Calu3 (cell line): ENCODE data around the gene EDA. TPM values are rescaled to one million over a fixed set of nuclear protein-coding genes. Genes with fewer than 3 reads are reported as not detected.

Source experiments
- BruUV-seq: library from RNA; stranded (reverse); fragments of 400-500 nt; replicated peaks from 2 replicates; lab custom pipeline; 2021; lab: Mats Ljungman, UMichigan
- CTCF ChIA-PET: fragments of 300-600 bp; sonication (Branson Sonifier 250); formaldehyde crosslinking; loops from one replicate; lab custom pipeline; 2022; ENCODE audit warnings: antibody characterized with exemption; lab: Charles Lee
- DNase-seq: peaks from one replicate; pipeline ENCODE4 v3.0.0; 2022
- H3K27ac Mint-ChIP-seq: one replicate; pipeline ENCODE4 v1.8.0; 2022; ENCODE audit warnings: mixed read lengths; ENCODE audit not compliant: unreplicated experiment
- H3K27me3 Mint-ChIP-seq: one replicate; pipeline ENCODE4 v1.8.0; 2022; ENCODE audit warnings: mixed read lengths; ENCODE audit not compliant: unreplicated experiment
- H3K36me3 Mint-ChIP-seq: one replicate; pipeline ENCODE4 v1.8.0; 2022; ENCODE audit warnings: mild to moderate bottlenecking, moderate library complexity, mixed read lengths; ENCODE audit not compliant: insufficient read depth, unreplicated experiment
- H3K4me1 Mint-ChIP-seq: one replicate; pipeline ENCODE4 v1.8.0; 2022; ENCODE audit warnings: mild to moderate bottlenecking, low read depth, mixed read lengths; ENCODE audit not compliant: unreplicated experiment
- H3K4me3 Mint-ChIP-seq: one replicate; pipeline ENCODE4 v1.8.0; 2022; ENCODE audit warnings: mild to moderate bottlenecking, low read depth, moderate library complexity, mixed read lengths; ENCODE audit not compliant: unreplicated experiment
- H3K9me3 Mint-ChIP-seq: one replicate; pipeline ENCODE4 v1.8.0; 2022; ENCODE audit warnings: low read depth, mixed read lengths; ENCODE audit not compliant: unreplicated experiment
- CTCF ChIP-seq: fragments of 200-600 bp; IDR thresholded peaks from one replicate; pipeline ENCODE4 v1.8.0; 2022; ENCODE audit warnings: antibody characterized with exemption; ENCODE audit not compliant: unreplicated experiment
- intact Hi-C: fragments of 100-400 bp; cut with micrococcal nuclease; formaldehyde crosslinking; loops from one replicate; pipeline ENCODE4 v1.10.0; 2022; ENCODE audit not compliant: unreplicated experiment
- total RNA-seq: library from RNA; stranded (reverse); gene quantifications from 2 replicates; pipeline ENCODE4 v1.2.3, GENCODE V29; 2022

The EDA gene
- total RNA-seq, 1 experiment from 2014 or later = 5.7 TPM

DNA sequence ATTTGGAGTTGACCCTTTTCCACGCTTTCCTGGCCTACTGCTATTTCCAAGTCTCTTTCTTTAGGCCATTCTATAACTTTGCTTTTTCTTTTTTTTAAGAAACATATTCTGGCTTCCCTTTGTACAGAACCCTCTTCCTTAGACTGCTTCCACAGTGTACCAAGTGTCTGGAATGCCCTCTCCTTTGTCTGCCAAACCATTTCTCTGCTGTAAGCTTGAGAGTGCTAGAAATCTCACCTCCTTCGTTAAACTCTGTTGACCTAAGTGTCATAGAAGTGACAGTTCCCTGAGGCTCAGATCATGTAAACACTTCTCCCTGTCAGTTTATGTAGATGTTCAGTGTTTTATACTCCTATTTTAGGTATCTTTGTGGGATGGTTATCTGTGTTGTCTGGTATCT, 108.4 kb downstream of the EDA start:
- BruUV-seq = no TSS peak
- TF ChIP-seq CTCF = no peak
- Mint-ChIP-seq H3K4me3 (no peak overlapping the region), H3K27me3 (no peaks in the 10 kb centered on the region), H3K9me3 (peaks cover 3% of the 10 kb centered on the region), H3K27ac (no peak overlapping the region), H3K4me1 (no peaks in the 10 kb centered on the region), H3K36me3 (no peaks in the 10 kb centered on the region)
- intact Hi-C loops = no loop called here
- CTCF ChIA-PET = no interaction called here
- no peak for DNase-seq

- Mint-ChIP-seq H3K4me3 (no peak overlapping the region), H3K4me1 (no peaks in the 10 kb centered on the region), H3K9me3 (peaks cover 8% of the 10 kb centered on the region), H3K36me3 (no peaks in the 10 kb centered on the region), H3K27me3 (no peaks in the 10 kb centered on the region), H3K27ac (no peak overlapping the region)
- intact Hi-C loops = no loop called here
- no TSS peak for BruUV-seq
- DNase-seq = no peak
- no peak for TF ChIP-seq CTCF
- CTCF ChIA-PET = no interaction called here
Observed at GRCh38 chrX:69740317-69740716, 124.4 kb downstream of the EDA start.

DNA sequence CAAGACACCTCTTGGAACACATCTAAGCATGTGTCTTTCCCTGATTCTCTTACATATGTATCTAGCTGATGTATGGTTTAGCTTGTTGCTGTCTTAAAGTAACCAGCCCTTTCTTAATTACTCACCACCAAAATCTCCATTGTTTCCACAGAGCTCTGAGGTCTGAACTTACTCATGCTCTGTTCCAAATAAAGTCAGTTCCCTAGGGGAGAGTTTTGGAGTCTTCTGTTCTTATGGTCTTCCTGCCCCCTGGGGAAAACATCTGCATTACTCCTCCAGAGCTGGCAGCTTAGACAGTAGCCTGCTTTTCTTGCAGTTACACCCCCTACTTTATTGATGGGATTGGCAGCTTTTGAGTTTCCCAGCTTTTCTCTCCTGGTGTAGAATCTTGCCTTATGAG, 125.8 kb downstream of the EDA start:
- Mint-ChIP-seq H3K9me3 (peaks cover 8% of the 10 kb centered on the region), H3K36me3 (no peaks in the 10 kb centered on the region), H3K4me1 (no peaks in the 10 kb centered on the region), H3K4me3 (no peak overlapping the region), H3K27me3 (no peaks in the 10 kb centered on the region), H3K27ac (no peak overlapping the region)
- no peak for TF ChIP-seq CTCF
- intact Hi-C loops = no loop called here
- CTCF ChIA-PET = no interaction called here
- BruUV-seq = no TSS peak
- DNase-seq = no peak

GRCh38 chrX:69746051-69746450, 130.1 kb downstream of the EDA start:
- no peak for DNase-seq
- no peaks in the 10 kb centered on the region for H3K36me3 Mint-ChIP-seq
- H3K27me3 Mint-ChIP-seq = no peaks in the 10 kb centered on the region
- H3K4me1 Mint-ChIP-seq = no peaks in the 10 kb centered on the region
- no TSS peak for BruUV-seq
- no peak for TF ChIP-seq CTCF
- H3K9me3 Mint-ChIP-seq = peaks cover 6% of the 10 kb centered on the region
- no peak overlapping the region for H3K27ac Mint-ChIP-seq
- intact Hi-C loops = no loop called here
- no peak overlapping the region for H3K4me3 Mint-ChIP-seq
- CTCF ChIA-PET = no interaction called here
